WTC11 (cell line): ENCODE data around the gene ARCN1. TPM values are rescaled to one million over a fixed set of nuclear protein-coding genes. Genes with fewer than 3 reads are reported as not detected.

Experiments
- ATAC-seq: fragments of 200-7000 bp; cut with Tn5 transposase; 2 replicates; pipeline ENCODE4 v1.10.0; 2021; ENCODE audit warnings: mild to moderate bottlenecking, moderate library complexity
- CTCF ChIA-PET: fragments of 300-600 bp; sonication (Branson Sonifier 250); formaldehyde crosslinking; loops from one replicate; lab custom pipeline; 2021; ENCODE audit warnings: antibody characterized with exemption; lab: Charles Lee
- POLR2A ChIA-PET: fragments of 350-600 bp; sonication (Branson Sonifier 250); formaldehyde crosslinking; loops from one replicate; lab custom pipeline; 2021; ENCODE audit warnings: antibody characterized with exemption; lab: Charles Lee
- DNase-seq: peaks from one replicate; pipeline ENCODE4 v3.0.0; 2021; ENCODE audit warnings: low spot score
- H3K27ac Mint-ChIP-seq: 2 replicates; pipeline ENCODE4 v1.8.0; 2021; ENCODE audit warnings: mixed read lengths
- H3K27me3 Mint-ChIP-seq: 2 replicates; pipeline ENCODE4 v1.8.0; 2021; ENCODE audit warnings: low read depth, mild to moderate bottlenecking, moderate library complexity, mixed read lengths
- H3K36me3 Mint-ChIP-seq: 2 replicates; pipeline ENCODE4 v1.8.0; 2021; ENCODE audit warnings: mixed read lengths
- H3K4me1 Mint-ChIP-seq: 2 replicates; pipeline ENCODE4 v1.8.0; 2022; ENCODE audit warnings: mixed read lengths
- H3K4me3 Mint-ChIP-seq: 2 replicates; pipeline ENCODE4 v1.8.0; 2021; ENCODE audit warnings: mild to moderate bottlenecking, moderate library complexity, mixed read lengths
- H3K9me3 Mint-ChIP-seq: 2 replicates; pipeline ENCODE4 v1.8.0; 2021; ENCODE audit warnings: mixed read lengths
- ATF1 ChIP-seq: sonication (generic); formaldehyde crosslinking; IDR thresholded peaks from 2 replicates; pipeline ENCODE4 v1.8.1; 2023; ENCODE audit warnings: mild to moderate bottlenecking, moderate library complexity, missing genetic modification reagents
- ATF2 ChIP-seq: sonication (generic); formaldehyde crosslinking; IDR thresholded peaks from 2 replicates; pipeline ENCODE4 v1.8.1; 2022; ENCODE audit warnings: low read depth, missing genetic modification reagents, borderline replicate concordance
- ATF3 ChIP-seq: sonication (generic); formaldehyde crosslinking; conservative IDR thresholded peaks from 2 replicates; pipeline ENCODE4 v1.8.1; 2022; ENCODE audit warnings: mild to moderate bottlenecking, missing genetic modification reagents
- ESRRA ChIP-seq: sonication (generic); formaldehyde crosslinking; IDR thresholded peaks from 2 replicates; pipeline ENCODE4 v1.8.1; 2022; ENCODE audit warnings: mild to moderate bottlenecking, missing genetic modification reagents, borderline replicate concordance
- FOXP1 ChIP-seq: sonication (generic); formaldehyde crosslinking; IDR thresholded peaks from 2 replicates; pipeline ENCODE4 v1.8.0; 2022; ENCODE audit warnings: missing genetic modification reagents, mild to moderate bottlenecking, moderate library complexity, borderline replicate concordance
- IRF1 ChIP-seq: sonication (generic); formaldehyde crosslinking; IDR thresholded peaks from 2 replicates; pipeline ENCODE4 v1.8.0; 2023; ENCODE audit warnings: missing genetic modification reagents
- MXD4 ChIP-seq: fragments of 250-450 bp; sonication (Bioruptor Pico); IDR thresholded peaks from 2 replicates; pipeline ENCODE4 v1.8.0; 2021; ENCODE audit warnings: mild to moderate bottlenecking, moderate library complexity, borderline replicate concordance
- RORB ChIP-seq: fragments of 250-450 bp; sonication (Bioruptor Pico); IDR thresholded peaks from 2 replicates; pipeline ENCODE4 v1.9.0; 2021; ENCODE audit warnings: mild to moderate bottlenecking
- USF2 ChIP-seq: sonication (generic); formaldehyde crosslinking; IDR thresholded peaks from 2 replicates; pipeline ENCODE4 v1.8.1; 2023; ENCODE audit warnings: mild to moderate bottlenecking, missing genetic modification reagents, moderate library complexity
- ZNF219 ChIP-seq: sonication (generic); formaldehyde crosslinking; IDR thresholded peaks from 2 replicates; pipeline ENCODE4 v1.8.0; 2023; ENCODE audit warnings: missing genetic modification reagents, mild to moderate bottlenecking, borderline replicate concordance
- ZNF317 ChIP-seq: sonication (generic); formaldehyde crosslinking; IDR thresholded peaks from 2 replicates; pipeline ENCODE4 v1.8.1; 2023; ENCODE audit warnings: low read depth, mild to moderate bottlenecking, moderate library complexity, missing genetic modification reagents, borderline replicate concordance
- ZNF423 ChIP-seq: fragments of 250-450 bp; sonication (Bioruptor Pico); IDR thresholded peaks from 2 replicates; pipeline ENCODE4 v2.1.2; 2022; ENCODE audit warnings: mild to moderate bottlenecking, moderate library complexity
- ZNF532 ChIP-seq: fragments of 250-450 bp; sonication (Bioruptor Pico); IDR thresholded peaks from 2 replicates; pipeline ENCODE4 v1.9.0; 2021; ENCODE audit warnings: mild to moderate bottlenecking, borderline replicate concordance
- ZSCAN18 ChIP-seq: fragments of 250-450 bp; sonication (Bioruptor Pico); IDR thresholded peaks from 2 replicates; pipeline ENCODE4 v2.1.2; 2022; ENCODE audit warnings: mild to moderate bottlenecking, moderate library complexity
- total RNA-seq: library from RNA; stranded (reverse); gene quantifications from 3 replicates; pipeline ENCODE4 v1.2.3, GENCODE V29; 2021
- TF ChIP-seq, protein P1 (sequence below): fragments of 250-450 bp; sonication (Bioruptor Pico); IDR thresholded peaks from 2 replicates; pipeline ENCODE4 v1.8.0; 2021; ENCODE audit warnings: mild to moderate bottlenecking
- TF ChIP-seq, protein P2 (sequence below): sonication (generic); formaldehyde crosslinking; IDR thresholded peaks from 2 replicates; pipeline ENCODE4 v1.8.0; 2023; ENCODE audit warnings: missing genetic modification reagents, mild to moderate bottlenecking, borderline replicate concordance
- TF ChIP-seq, protein P3 (sequence below): sonication (generic); formaldehyde crosslinking; IDR thresholded peaks from 2 replicates; pipeline ENCODE4 v1.8.1; 2022; ENCODE audit warnings: mild to moderate bottlenecking, moderate library complexity, missing genetic modification reagents

Gene ARCN1
- total RNA-seq, 1 experiment from 2014 or later: 154 TPM

DNA sequence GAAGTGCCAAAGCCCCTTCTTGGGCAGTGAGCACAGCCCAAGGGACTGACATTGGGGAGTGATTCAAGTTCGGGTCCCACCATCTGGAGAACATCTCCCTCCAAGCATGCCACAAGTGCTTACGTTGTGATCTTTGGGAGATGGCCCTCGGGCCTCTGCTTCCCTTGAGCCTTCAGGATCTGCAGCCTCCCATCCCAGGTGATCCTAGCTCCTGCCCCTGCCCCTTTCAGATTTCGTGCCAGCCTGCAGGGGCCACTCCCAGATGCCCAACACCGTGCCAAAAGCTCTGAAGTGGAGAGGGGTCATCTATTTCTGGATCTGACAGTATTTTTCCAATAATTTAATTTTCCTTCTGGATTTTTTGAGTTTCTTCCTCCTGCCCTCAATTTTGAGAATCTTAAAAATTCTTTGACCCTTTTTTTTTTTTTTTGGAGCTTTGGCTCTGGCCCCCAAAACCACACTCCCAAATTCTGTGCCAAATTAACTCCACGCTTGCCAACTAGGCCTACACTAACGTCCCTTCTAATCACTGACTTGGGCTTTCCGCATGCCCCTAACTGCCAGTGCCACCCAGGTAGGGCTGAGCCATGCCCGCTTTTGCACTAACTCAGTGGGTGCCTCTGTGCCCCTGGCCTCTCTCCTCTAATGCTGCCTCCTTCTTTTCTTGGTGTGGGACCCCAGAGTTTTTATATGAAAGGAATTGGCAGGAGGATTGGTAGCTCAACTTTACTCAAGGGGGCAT lies 60.5 kb downstream of the ARCN1 start:
- Mint-ChIP-seq H3K27ac (no peak overlapping the region), H3K36me3 (peaks cover 22% of the 10 kb centered on the region), H3K4me1 (peaks cover 29% of the 10 kb centered on the region), H3K27me3 (no peaks in the 10 kb centered on the region), H3K4me3 (no peak overlapping the region), H3K9me3 (no peaks in the 10 kb centered on the region)
- no peak for ATAC-seq
- POLR2A ChIA-PET: interaction anchor here (1.1 to 5.0 kb wide), 2 partner anchors 11 to 24 kb away, joined by 3 to 75 read pairs; no protein-coding TSS in a partner anchor
- CTCF ChIA-PET: interaction anchor here (1.2 to 7.9 kb wide), 3 partner anchors 23 to 46 kb away, joined by 3 to 127 read pairs (median 78); partner anchors contain the start of gene PHLDB1
- no peak for DNase-seq
- no peak for TF ChIP-seq MXD4
- TF ChIP-seq ATF3 (CRISPR knock-in tag): no peak
- TF ChIP-seq ZNF317: no peak
- TF ChIP-seq ZNF532: no peak
- TF ChIP-seq FOXP1: no peak

- CTCF ChIA-PET: interaction anchor here (1.2 to 7.9 kb wide), 3 partner anchors 24 to 46 kb away, joined by 3 to 127 read pairs (median 78); partner anchors contain the start of gene PHLDB1
- TF ChIP-seq ZSCAN18 (CRISPR knock-in tag): no peak
- no peak for TF ChIP-seq RORB
- no peak for TF ChIP-seq ESRRA (CRISPR knock-in tag)
- no peak for TF ChIP-seq ZNF423 (CRISPR knock-in tag)
- TF ChIP-seq USF2: no peak
- TF ChIP-seq, protein P1, sequence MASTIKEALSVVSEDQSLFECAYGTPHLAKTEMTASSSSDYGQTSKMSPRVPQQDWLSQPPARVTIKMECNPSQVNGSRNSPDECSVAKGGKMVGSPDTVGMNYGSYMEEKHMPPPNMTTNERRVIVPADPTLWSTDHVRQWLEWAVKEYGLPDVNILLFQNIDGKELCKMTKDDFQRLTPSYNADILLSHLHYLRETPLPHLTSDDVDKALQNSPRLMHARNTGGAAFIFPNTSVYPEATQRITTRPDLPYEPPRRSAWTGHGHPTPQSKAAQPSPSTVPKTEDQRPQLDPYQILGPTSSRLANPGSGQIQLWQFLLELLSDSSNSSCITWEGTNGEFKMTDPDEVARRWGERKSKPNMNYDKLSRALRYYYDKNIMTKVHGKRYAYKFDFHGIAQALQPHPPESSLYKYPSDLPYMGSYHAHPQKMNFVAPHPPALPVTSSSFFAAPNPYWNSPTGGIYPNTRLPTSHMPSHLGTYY (CRISPR knock-in tag): no peak
- TF ChIP-seq, protein P2, sequence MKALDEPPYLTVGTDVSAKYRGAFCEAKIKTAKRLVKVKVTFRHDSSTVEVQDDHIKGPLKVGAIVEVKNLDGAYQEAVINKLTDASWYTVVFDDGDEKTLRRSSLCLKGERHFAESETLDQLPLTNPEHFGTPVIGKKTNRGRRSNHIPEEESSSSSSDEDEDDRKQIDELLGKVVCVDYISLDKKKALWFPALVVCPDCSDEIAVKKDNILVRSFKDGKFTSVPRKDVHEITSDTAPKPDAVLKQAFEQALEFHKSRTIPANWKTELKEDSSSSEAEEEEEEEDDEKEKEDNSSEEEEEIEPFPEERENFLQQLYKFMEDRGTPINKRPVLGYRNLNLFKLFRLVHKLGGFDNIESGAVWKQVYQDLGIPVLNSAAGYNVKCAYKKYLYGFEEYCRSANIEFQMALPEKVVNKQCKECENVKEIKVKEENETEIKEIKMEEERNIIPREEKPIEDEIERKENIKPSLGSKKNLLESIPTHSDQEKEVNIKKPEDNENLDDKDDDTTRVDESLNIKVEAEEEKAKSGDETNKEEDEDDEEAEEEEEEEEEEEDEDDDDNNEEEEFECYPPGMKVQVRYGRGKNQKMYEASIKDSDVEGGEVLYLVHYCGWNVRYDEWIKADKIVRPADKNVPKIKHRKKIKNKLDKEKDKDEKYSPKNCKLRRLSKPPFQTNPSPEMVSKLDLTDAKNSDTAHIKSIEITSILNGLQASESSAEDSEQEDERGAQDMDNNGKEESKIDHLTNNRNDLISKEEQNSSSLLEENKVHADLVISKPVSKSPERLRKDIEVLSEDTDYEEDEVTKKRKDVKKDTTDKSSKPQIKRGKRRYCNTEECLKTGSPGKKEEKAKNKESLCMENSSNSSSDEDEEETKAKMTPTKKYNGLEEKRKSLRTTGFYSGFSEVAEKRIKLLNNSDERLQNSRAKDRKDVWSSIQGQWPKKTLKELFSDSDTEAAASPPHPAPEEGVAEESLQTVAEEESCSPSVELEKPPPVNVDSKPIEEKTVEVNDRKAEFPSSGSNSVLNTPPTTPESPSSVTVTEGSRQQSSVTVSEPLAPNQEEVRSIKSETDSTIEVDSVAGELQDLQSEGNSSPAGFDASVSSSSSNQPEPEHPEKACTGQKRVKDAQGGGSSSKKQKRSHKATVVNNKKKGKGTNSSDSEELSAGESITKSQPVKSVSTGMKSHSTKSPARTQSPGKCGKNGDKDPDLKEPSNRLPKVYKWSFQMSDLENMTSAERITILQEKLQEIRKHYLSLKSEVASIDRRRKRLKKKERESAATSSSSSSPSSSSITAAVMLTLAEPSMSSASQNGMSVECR (CRISPR knock-in tag): no peak
- TF ChIP-seq ZNF219 (CRISPR knock-in tag): no peak
- TF ChIP-seq ATF2 (CRISPR knock-in tag): no peak
- TF ChIP-seq IRF1: no peak
- TF ChIP-seq, protein P3, sequence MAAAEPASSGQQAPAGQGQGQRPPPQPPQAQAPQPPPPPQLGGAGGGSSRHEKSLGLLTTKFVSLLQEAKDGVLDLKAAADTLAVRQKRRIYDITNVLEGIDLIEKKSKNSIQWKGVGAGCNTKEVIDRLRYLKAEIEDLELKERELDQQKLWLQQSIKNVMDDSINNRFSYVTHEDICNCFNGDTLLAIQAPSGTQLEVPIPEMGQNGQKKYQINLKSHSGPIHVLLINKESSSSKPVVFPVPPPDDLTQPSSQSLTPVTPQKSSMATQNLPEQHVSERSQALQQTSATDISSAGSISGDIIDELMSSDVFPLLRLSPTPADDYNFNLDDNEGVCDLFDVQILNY (CRISPR knock-in tag): no peak
- no peak for TF ChIP-seq ATF1
Observed at GRCh38 chr11:118633319-118633690, 61.1 kb downstream of the ARCN1 start.

More at GRCh38 chr11:118633319-118633690, 61.1 kb downstream of the ARCN1 start:
- H3K9me3 Mint-ChIP-seq: no peaks in the 10 kb centered on the region
- H3K36me3 Mint-ChIP-seq: peaks cover 21% of the 10 kb centered on the region
- H3K4me1 Mint-ChIP-seq: peaks cover 29% of the 10 kb centered on the region
- POLR2A ChIA-PET: interaction anchor here (0.6 to 5.0 kb wide), 3 partner anchors 12 to 196 kb away, joined by 3 to 75 read pairs (median 3); no protein-coding TSS in a partner anchor
- H3K4me3 Mint-ChIP-seq: no peak overlapping the region
- no peak overlapping the region; the same call in 1 of the 2 replicates for H3K27ac Mint-ChIP-seq
- H3K27me3 Mint-ChIP-seq: no peaks in the 10 kb centered on the region
- ATAC-seq (no peak), DNase-seq (no peak)
